Loucy (cell line): ENCODE measurements around the gene KIF16B.

ENCODE experiments used
- H2AFZ ChIP-seq: fragments of 200-600 bp; sonication (generic); 2 replicates; pipeline ENCODE4 v1.6.0; 2016; ENCODE audit warnings: antibody characterized with exemption, mild to moderate bottlenecking, low read length, moderate library complexity
- H3F3A ChIP-seq: fragments of 200-600 bp; 2 replicates; pipeline ENCODE4 v1.6.0; 2016; ENCODE audit warnings: antibody characterized with exemption, low read depth, mild to moderate bottlenecking
- H3K27me3 ChIP-seq: fragments of 200-600 bp; sonication (generic); 2 replicates; pipeline ENCODE4 v1.6.1; 2014; ENCODE audit warnings: low read length, mild to moderate bottlenecking; ENCODE audit not compliant: insufficient read depth, poor library complexity, severe bottlenecking
- H3K36me3 ChIP-seq: fragments of 200-600 bp; sonication (generic); 2 replicates; pipeline ENCODE4 v1.6.1; 2016; ENCODE audit warnings: low read length; ENCODE audit not compliant: insufficient read depth
- H3K4me1 ChIP-seq: fragments of 200-600 bp; sonication (generic); 2 replicates; pipeline ENCODE4 v1.5.1; 2014; ENCODE audit warnings: low read length, mild to moderate bottlenecking; ENCODE audit not compliant: insufficient read depth, poor library complexity, severe bottlenecking
- H3K4me2 ChIP-seq: fragments of 200-600 bp; sonication (generic); 2 replicates; pipeline ENCODE4 v1.6.0; 2014; ENCODE audit warnings: antibody characterized with exemption, low read length, low read depth, mild to moderate bottlenecking; ENCODE audit not compliant: poor library complexity, severe bottlenecking
- H3K4me3 ChIP-seq: fragments of 200-600 bp; sonication (generic); 2 replicates; pipeline ENCODE4 v1.5.1; 2014; ENCODE audit warnings: low read length, mild to moderate bottlenecking, mixed read lengths; ENCODE audit not compliant: poor library complexity, severe bottlenecking
- H3K79me2 ChIP-seq: fragments of 200-600 bp; sonication (generic); 2 replicates; pipeline ENCODE4 v1.6.1; 2014; ENCODE audit warnings: low read length; ENCODE audit not compliant: insufficient read depth
- H3K9ac ChIP-seq: fragments of 200-600 bp; sonication (generic); 2 replicates; pipeline ENCODE4 v1.6.0; 2014; ENCODE audit warnings: mild to moderate bottlenecking, low read depth, low read length, moderate library complexity; ENCODE audit not compliant: poor library complexity, severe bottlenecking
- H3K9me2 ChIP-seq: fragments of 200-600 bp; sonication (generic); replicated peaks from 2 replicates; pipeline ENCODE4 v1.6.1; 2016; ENCODE audit warnings: low read depth, low read length, mixed read lengths
- H3K9me3 ChIP-seq: fragments of 200-600 bp; sonication (generic); 2 replicates; pipeline ENCODE4 v1.6.1; 2014; ENCODE audit warnings: mild to moderate bottlenecking, antibody characterized with exemption, low read length, low read depth; ENCODE audit not compliant: insufficient read depth
- H4K20me1 ChIP-seq: fragments of 200-600 bp; sonication (generic); 2 replicates; pipeline ENCODE4 v1.6.0; 2014; ENCODE audit warnings: antibody characterized with exemption, low read length, mild to moderate bottlenecking; ENCODE audit not compliant: insufficient read depth, poor library complexity, severe bottlenecking
- CTCF ChIP-seq: fragments of 200-600 bp; sonication (generic); conservative IDR thresholded peaks from 2 replicates; pipeline ENCODE4 v1.5.1; 2014; ENCODE audit warnings: mild to moderate bottlenecking, antibody characterized with exemption, low read length
- EZH2phosphoT487 ChIP-seq: fragments of 200-600 bp; IDR thresholded peaks from 2 replicates; pipeline ENCODE4 v1.6.1; 2018; ENCODE audit warnings: antibody characterized with exemption, mild to moderate bottlenecking, moderate library complexity, borderline replicate concordance

KIF16B gene

GRCh38 chr20:16432466-16433292 lies 140.6 kb downstream of the KIF16B start:
- H3K4me1 ChIP-seq: no peaks in the 10 kb centered on the region
- no peaks in the 10 kb centered on the region for H3F3A ChIP-seq
- no peak overlapping the region for H2AFZ ChIP-seq
- H3K9ac ChIP-seq: no peak overlapping the region
- no peak overlapping the region for H3K4me2 ChIP-seq
- H3K9me3 ChIP-seq: no peaks in the 10 kb centered on the region
- H4K20me1 ChIP-seq: no peaks in the 10 kb centered on the region
- H3K27me3 ChIP-seq: no peaks in the 10 kb centered on the region
- H3K9me2 ChIP-seq: no peaks in the 10 kb centered on the region
- TF ChIP-seq EZH2phosphoT487 (no peak), CTCF (no peak)
- H3K79me2 ChIP-seq: no peaks in the 10 kb centered on the region
- H3K4me3 ChIP-seq: no peak overlapping the region
- H3K36me3 ChIP-seq: no peaks in the 10 kb centered on the region

- Histone ChIP-seq H2AFZ (no peak overlapping the region), H3K4me3 (no peak overlapping the region), H3K4me1 (no peaks in the 10 kb centered on the region), H3K9me2 (no peaks in the 10 kb centered on the region), H3K9ac (no peak overlapping the region), H3K9me3 (no peaks in the 10 kb centered on the region), H3K36me3 (0 out of 2 replicates have a peak, but pooled peaks cover 4% of the 10 kb centered on the region), H3F3A (no peaks in the 10 kb centered on the region), H3K27me3 (no peaks in the 10 kb centered on the region), H3K4me2 (no peak overlapping the region), H4K20me1 (no peaks in the 10 kb centered on the region), H3K79me2 (no peaks in the 10 kb centered on the region)
- TF ChIP-seq EZH2phosphoT487 (no peak), CTCF (no peak)
Observed at GRCh38 chr20:16428112-16428511, 145.1 kb downstream of the KIF16B start.

GRCh38 chr20:16427571-16427970 lies 145.7 kb downstream of the KIF16B start:
- Histone ChIP-seq H3K36me3 (0 out of 2 replicates have a peak, but pooled peaks cover 4% of the 10 kb centered on the region), H3K79me2 (no peaks in the 10 kb centered on the region), H3K9me3 (no peaks in the 10 kb centered on the region), H3F3A (no peaks in the 10 kb centered on the region), H3K9ac (no peak overlapping the region), H3K9me2 (no peaks in the 10 kb centered on the region), H4K20me1 (no peaks in the 10 kb centered on the region), H3K4me1 (no peaks in the 10 kb centered on the region), H3K4me2 (no peak overlapping the region), H3K27me3 (no peaks in the 10 kb centered on the region), H3K4me3 (no peak overlapping the region), H2AFZ (no peak overlapping the region)
- TF ChIP-seq CTCF (no peak), EZH2phosphoT487 (no peak)
